H1 (cell line): ENCODE results near the gene GRAPL. TPM values are rescaled to one million over a fixed set of nuclear protein-coding genes. Genes with fewer than 3 reads are reported as not detected.
A peak's percentile ranks its signal among the peaks of the same experiment; 100 is the strongest.
"Not testable (repeated sequence)": the region's sequence is repeated elsewhere in the genome, so short reads cannot be mapped to it uniquely, and the experiment has no call there.

ENCODE experiments used
- CTCF ChIA-PET: fragments of 300-600 bp; sonication (Branson Sonifier 250); formaldehyde crosslinking; loops from one replicate; lab custom pipeline; 2021; ENCODE audit not compliant: partially characterized antibody; lab: Charles Lee
- POLR2A ChIA-PET: fragments of 300-600 bp; sonication (Branson Sonifier 250); formaldehyde crosslinking; loops from one replicate; lab custom pipeline; 2021; ENCODE audit warnings: inconsistent platforms; ENCODE audit not compliant: partially characterized antibody; lab: Charles Lee
- DNase-seq, 2 experiments: peaks; one replicate each; pipeline versions ENCODE4 v3.0.0 to v3.0.0-alpha.2; 2010 to 2022; ENCODE audit warnings: low spot score in 2 of 2, low read depth in 1 of 2, mixed read lengths in 1 of 2
- FAIRE-seq: peaks from 2 replicates; lab custom pipeline; 2011; peaks lifted over from hg19 to GRCh38; lab: Jason Lieb, UNC
- H2AFZ ChIP-seq: 2 replicates; pipeline ENCODE4 v1.8.1; 2012; ENCODE audit warnings: low read length, inconsistent platforms
- H2AK5ac ChIP-seq: 2 replicates; pipeline ENCODE4 v1.6.1; 2013; ENCODE audit warnings: low read depth, low read length
- H2BK120ac ChIP-seq: replicated peaks from 2 replicates; pipeline ENCODE3; 2013; ENCODE audit warnings: low read depth, low read length, inconsistent platforms
- H2BK12ac ChIP-seq: 2 replicates; pipeline ENCODE4 v1.6.1; 2013; ENCODE audit warnings: low read depth, low read length
- H2BK15ac ChIP-seq: 2 replicates; pipeline ENCODE4 v1.6.1; 2013; ENCODE audit warnings: low read length
- H2BK20ac ChIP-seq: 2 replicates; pipeline ENCODE4 v1.6.1; 2013; ENCODE audit warnings: low read length
- H2BK5ac ChIP-seq: 2 replicates; pipeline ENCODE4 v1.6.1; 2013; ENCODE audit warnings: low read depth, low read length
- H3K14ac ChIP-seq: 2 replicates; pipeline ENCODE4 v1.6.1; 2013; ENCODE audit warnings: inconsistent platforms; ENCODE audit not compliant: insufficient read length
- H3K18ac ChIP-seq: 2 replicates; pipeline ENCODE4 v1.6.1; 2013; ENCODE audit warnings: low read length; ENCODE audit errors: extremely low read depth
- H3K23ac ChIP-seq: 2 replicates; pipeline ENCODE4 v1.6.1; 2013; ENCODE audit warnings: inconsistent platforms; ENCODE audit not compliant: insufficient read length
- H3K23me2 ChIP-seq: 2 replicates; pipeline ENCODE4 v1.6.1; 2013; ENCODE audit warnings: low read depth, low read length
- H3K27ac ChIP-seq: 2 replicates; pipeline ENCODE4 v1.6.1; 2011; ENCODE audit warnings: low read depth, low read length, inconsistent platforms
- H3K27me3 ChIP-seq, 4 experiments: replicated peaks in 1 of 4; 1 replicate in 1 of 4; 2 replicates in 3 of 4; pipeline versions ENCODE4 v1.6.1 to v1.8.1; 2011 to 2013; ENCODE audit warnings: low read length in 3 of 4, mild to moderate bottlenecking in 3 of 4, inconsistent platforms in 2 of 4, mixed read lengths in 2 of 4, moderate library complexity in 1 of 4; ENCODE audit not compliant: control insufficient read depth in 3 of 4, insufficient read depth in 3 of 4; ENCODE audit errors: extremely low read depth in 1 of 4
- H3K36me3 ChIP-seq, 4 experiments: 2 replicates each; pipeline versions ENCODE4 v1.6.1 to v1.8.1; 2011 to 2013; ENCODE audit warnings: mild to moderate bottlenecking in 4 of 4, low read length in 3 of 4, moderate library complexity in 2 of 4, control low read depth in 1 of 4, inconsistent platforms in 1 of 4; ENCODE audit not compliant: insufficient read depth in 4 of 4, control insufficient read depth in 2 of 4
- H3K4ac ChIP-seq: replicated peaks from 2 replicates; pipeline ENCODE3; 2013; ENCODE audit warnings: low read length, low read depth, mixed read lengths, inconsistent platforms; ENCODE audit not compliant: insufficient read length
- H3K4me1 ChIP-seq, 4 experiments: replicated peaks in 1 of 4; 1 replicate in 1 of 4; 2 replicates in 3 of 4; pipeline versions ENCODE4 v1.6.1 to v1.8.1; 2011 to 2013; ENCODE audit warnings: low read length in 3 of 4, inconsistent platforms in 2 of 4, mixed read lengths in 1 of 4; ENCODE audit not compliant: insufficient read depth in 4 of 4, control insufficient read depth in 3 of 4
- H3K4me2 ChIP-seq, 2 experiments: 2 replicates each; pipeline versions ENCODE4 v1.6.1 to v1.8.1; 2011 to 2013; ENCODE audit warnings: low read depth in 2 of 2, low read length in 2 of 2, control low read depth in 1 of 2, inconsistent platforms in 1 of 2, mild to moderate bottlenecking in 1 of 2; ENCODE audit not compliant: insufficient read depth in 1 of 2
- H3K4me3 ChIP-seq, 4 experiments: fragments of 200-600, 300-600 bp in 1 of 4; sonication (generic), shearing (Covaris generic), sonication (Bioruptor Twin) in 1 of 4; 2 replicates each; pipeline versions ENCODE4 v1.5.1 to v1.8.1; 2011 to 2016; ENCODE audit warnings: low read length in 4 of 4, low read depth in 3 of 4, control low read depth in 2 of 4, inconsistent platforms in 2 of 4, mild to moderate bottlenecking in 2 of 4, mixed read lengths in 1 of 4, moderate library complexity in 1 of 4; ENCODE audit not compliant: insufficient read depth in 2 of 4; ENCODE audit errors: extremely low read depth in 1 of 4
- H3K56ac ChIP-seq: replicated peaks from 2 replicates; pipeline ENCODE3; 2013; ENCODE audit warnings: low read depth, mild to moderate bottlenecking, mixed read lengths, low read length, inconsistent platforms; ENCODE audit not compliant: insufficient read length
- H3K79me1 ChIP-seq: 2 replicates; pipeline ENCODE4 v1.6.1; 2013; ENCODE audit warnings: low read depth, low read length, control low read depth
- H3K79me2 ChIP-seq, 2 experiments: 2 replicates each; pipeline versions ENCODE4 v1.6.1 to v1.8.1; 2012 to 2013; ENCODE audit warnings: low read length in 2 of 2, mild to moderate bottlenecking in 2 of 2, inconsistent platforms in 1 of 2; ENCODE audit not compliant: insufficient read depth in 2 of 2, control insufficient read depth in 1 of 2
- H3K9ac ChIP-seq, 4 experiments: replicated peaks in 1 of 4; 1 replicate in 1 of 4; 2 replicates in 3 of 4; pipeline versions ENCODE4 v1.6.1 to v1.8.1; 2011 to 2013; ENCODE audit warnings: low read depth in 3 of 4, low read length in 3 of 4, control low read depth in 2 of 4, mild to moderate bottlenecking in 2 of 4, moderate library complexity in 2 of 4, inconsistent platforms in 1 of 4; ENCODE audit errors: extremely low read depth in 1 of 4
- H3K9me3 ChIP-seq, 2 experiments: 2 replicates each; pipeline versions ENCODE4 v1.6.1 to v1.8.1; 2012 to 2013; ENCODE audit warnings: mild to moderate bottlenecking in 2 of 2, moderate library complexity in 2 of 2, control low read depth in 1 of 2, inconsistent platforms in 1 of 2, low read depth in 1 of 2, low read length in 1 of 2, mixed read lengths in 1 of 2; ENCODE audit not compliant: insufficient read depth in 2 of 2
- H4K20me1 ChIP-seq, 2 experiments: replicated peaks in 1 of 2; 2 replicates each; pipeline versions ENCODE3 to v1.8.1; 2011 to 2013; ENCODE audit warnings: inconsistent platforms in 2 of 2, low read length in 2 of 2, mild to moderate bottlenecking in 1 of 2; ENCODE audit not compliant: insufficient read depth in 2 of 2, control insufficient read depth in 1 of 2
- H4K5ac ChIP-seq: 2 replicates; pipeline ENCODE4 v1.6.1; 2013; ENCODE audit warnings: low read length, low read depth, mixed read lengths, inconsistent platforms; ENCODE audit not compliant: insufficient read length
- H4K8ac ChIP-seq: 2 replicates; pipeline ENCODE4 v1.8.0; 2013; ENCODE audit warnings: mild to moderate bottlenecking, moderate library complexity, low read length, inconsistent platforms; ENCODE audit not compliant: insufficient read depth; ENCODE audit errors: extremely low read depth
- H4K91ac ChIP-seq: replicated peaks from 2 replicates; pipeline ENCODE3; 2013; ENCODE audit warnings: low read length, mixed read lengths, inconsistent platforms; ENCODE audit not compliant: insufficient read length
- WGBS, 2 experiments: shearing (Covaris generic) in 1 of 2; methylation state at CpG; one replicate each; pipeline versions ENCODE4 v1.1.6 to v1.1.7; 2013 to 2015; ENCODE audit warnings: low lambda C conversion rate in 2 of 2, mixed read lengths in 2 of 2, inconsistent platforms in 1 of 2, low coverage in 1 of 2, missing lambda C conversion rate in 1 of 2; ENCODE audit not compliant: insufficient replicate concordance in 2 of 2, insufficient coverage in 1 of 2, insufficient read length in 1 of 2; ENCODE audit errors: extremely low coverage in 1 of 2, missing lambda C conversion rate in 1 of 2; 5-methylcytosine and 5-hydroxymethylcytosine counted together
- polyA plus RNA-seq, 7 experiments: library from polyadenylated mRNA; depleted of rRNA in 3 of 7; stranded (reverse) in 5 of 7; unstranded in 2 of 7; fragments of >200 nt in 5 of 7; fragments of 200-250 nt in 2 of 7; gene quantifications; 1 replicate in 5 of 7; 2 replicates in 1 of 7; 4 replicates in 1 of 7; pipeline versions ENCODE4 v1.2.1 to v1.2.3, GENCODE V29; 2011 to 2013; ENCODE audit warnings: missing spikeins in 2 of 7, mixed read lengths in 2 of 7
- total RNA-seq: library from RNA; stranded (reverse); fragmentation: NEBNext Ultra II Directional; extraction: Animal tissue kit (Norgen Biotek cat#: 25700); gene quantifications from 2 replicates; pipeline ENCODE4 v1.2.1, GENCODE V29; 2021

Gene GRAPL
- total and polyA plus RNA-seq, 2 of the 8 experiments (the other 6 are each of a cell fraction or from before 2014, with no cell fraction given) = 0.15 TPM; not detected in 1

GRCh38 chr17:19187883-19188869 lies 60.8 kb downstream of the GRAPL start:
- H4K91ac ChIP-seq, H4K8ac ChIP-seq, H2BK20ac ChIP-seq, H3K23me2 ChIP-seq, H2BK120ac ChIP-seq, H3K4me2 ChIP-seq, H3K27ac ChIP-seq, H3K9me3 ChIP-seq, H3K23ac ChIP-seq, H3K4ac ChIP-seq, H3K9ac ChIP-seq, H2BK15ac ChIP-seq, H3K27me3 ChIP-seq, H3K4me1 ChIP-seq, H3K14ac ChIP-seq, H2BK5ac ChIP-seq, H3K18ac ChIP-seq, H2BK12ac ChIP-seq, POLR2A ChIA-PET, H2AK5ac ChIP-seq, H3K4me3 ChIP-seq, H4K20me1 ChIP-seq, H3K36me3 ChIP-seq, H4K5ac ChIP-seq, H3K79me2 ChIP-seq, FAIRE-seq, H3K79me1 ChIP-seq, H3K56ac ChIP-seq, H2AFZ ChIP-seq, CTCF ChIA-PET: not testable (repeated sequence)
- peak in 1 of 2 experiments; percentile 92 for DNase-seq
- 0% methylated on average over 11 of the region's 62 CpGs; no CpG with 5 or more reads in 1 of the 2 experiments for WGBS, 2 experiments
